Calu3 (cell line): Measurements from ENCODE around the gene SLC9A3. TPM values are rescaled to one million over a fixed set of nuclear protein-coding genes. Genes with fewer than 3 reads are reported as not detected.
"Not testable (repeated sequence)": the region's sequence is repeated elsewhere in the genome, so short reads cannot be mapped to it uniquely, and the experiment has no call there.

Experiments used
- BruUV-seq: library from RNA; stranded (reverse); fragments of 400-500 nt; replicated peaks from 2 replicates; lab custom pipeline; 2021; lab: Mats Ljungman, UMichigan
- CTCF ChIA-PET: fragments of 300-600 bp; sonication (Branson Sonifier 250); formaldehyde crosslinking; loops from one replicate; lab custom pipeline; 2022; ENCODE audit warnings: antibody characterized with exemption; lab: Charles Lee
- DNase-seq: peaks from one replicate; pipeline ENCODE4 v3.0.0; 2022
- H3K27ac Mint-ChIP-seq: one replicate; pipeline ENCODE4 v1.8.0; 2022; ENCODE audit warnings: mixed read lengths; ENCODE audit not compliant: unreplicated experiment
- H3K27me3 Mint-ChIP-seq: one replicate; pipeline ENCODE4 v1.8.0; 2022; ENCODE audit warnings: mixed read lengths; ENCODE audit not compliant: unreplicated experiment
- H3K36me3 Mint-ChIP-seq: one replicate; pipeline ENCODE4 v1.8.0; 2022; ENCODE audit warnings: mild to moderate bottlenecking, moderate library complexity, mixed read lengths; ENCODE audit not compliant: insufficient read depth, unreplicated experiment
- H3K4me1 Mint-ChIP-seq: one replicate; pipeline ENCODE4 v1.8.0; 2022; ENCODE audit warnings: mild to moderate bottlenecking, low read depth, mixed read lengths; ENCODE audit not compliant: unreplicated experiment
- H3K4me3 Mint-ChIP-seq: one replicate; pipeline ENCODE4 v1.8.0; 2022; ENCODE audit warnings: mild to moderate bottlenecking, low read depth, moderate library complexity, mixed read lengths; ENCODE audit not compliant: unreplicated experiment
- H3K9me3 Mint-ChIP-seq: one replicate; pipeline ENCODE4 v1.8.0; 2022; ENCODE audit warnings: low read depth, mixed read lengths; ENCODE audit not compliant: unreplicated experiment
- CTCF ChIP-seq: fragments of 200-600 bp; IDR thresholded peaks from one replicate; pipeline ENCODE4 v1.8.0; 2022; ENCODE audit warnings: antibody characterized with exemption; ENCODE audit not compliant: unreplicated experiment
- intact Hi-C: fragments of 100-400 bp; cut with micrococcal nuclease; formaldehyde crosslinking; loops from one replicate; pipeline ENCODE4 v1.10.0; 2022; ENCODE audit not compliant: unreplicated experiment
- total RNA-seq: library from RNA; stranded (reverse); gene quantifications from 2 replicates; pipeline ENCODE4 v1.2.3, GENCODE V29; 2022

SLC9A3 gene
- total RNA-seq, 1 experiment from 2014 or later, result 1.1 TPM

- BruUV-seq, result no TSS peak
- DNase-seq, result no peak
- no peaks in the 10 kb centered on the region for H3K9me3 Mint-ChIP-seq
- intact Hi-C loops, result no loop called here
- no peak overlapping the region for H3K27ac Mint-ChIP-seq
- H3K36me3 Mint-ChIP-seq, result no peaks in the 10 kb centered on the region
- H3K27me3 Mint-ChIP-seq, result peaks cover 12% of the 10 kb centered on the region
- TF ChIP-seq CTCF, result no peak
- H3K4me1 Mint-ChIP-seq, result no peaks in the 10 kb centered on the region
- H3K4me3 Mint-ChIP-seq, result no peak overlapping the region
- CTCF ChIA-PET, result interaction anchor here (1.0 kb wide), 1 partner anchor 15 kb away, joined by 4 read pairs; no protein-coding TSS in a partner anchor
These were observed 35.2 kb downstream of the SLC9A3 start for GRCh38 chr5:488744-489688.

DNA sequence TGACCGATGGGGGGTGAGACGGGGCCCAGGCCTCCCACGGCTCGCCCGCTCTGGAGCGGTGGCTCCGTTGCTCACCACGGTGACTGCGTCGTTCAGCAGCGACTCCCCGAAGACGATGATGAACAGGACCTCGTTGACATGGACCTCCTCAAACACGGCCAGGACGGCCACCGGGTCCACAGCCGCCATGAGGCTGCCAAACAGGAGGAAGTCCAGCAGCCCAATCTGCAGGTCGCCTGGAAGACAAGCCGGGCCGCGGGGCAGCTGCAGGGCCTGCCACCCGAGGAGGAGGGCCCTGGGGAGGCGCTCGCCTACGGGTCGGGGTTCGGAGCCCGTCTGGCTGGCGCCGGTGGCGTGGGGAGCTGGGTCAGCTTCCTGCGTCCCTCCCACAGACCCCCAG, 36.0 kb downstream of the SLC9A3 start:
- TF ChIP-seq CTCF, result no peak
- intact Hi-C loops, result no loop called here
- H3K27ac Mint-ChIP-seq, result no peak overlapping the region
- no peaks in the 10 kb centered on the region for H3K4me1 Mint-ChIP-seq
- peaks cover 12% of the 10 kb centered on the region for H3K27me3 Mint-ChIP-seq
- no peaks in the 10 kb centered on the region for H3K9me3 Mint-ChIP-seq
- CTCF ChIA-PET, result interaction anchor here (1.0 kb wide), 1 partner anchor 14 kb away, joined by 4 read pairs; no protein-coding TSS in a partner anchor
- H3K36me3 Mint-ChIP-seq, result peaks cover under 1% of the 10 kb centered on the region
- no peak overlapping the region for H3K4me3 Mint-ChIP-seq
- no peak for DNase-seq
- no TSS peak for BruUV-seq

DNA sequence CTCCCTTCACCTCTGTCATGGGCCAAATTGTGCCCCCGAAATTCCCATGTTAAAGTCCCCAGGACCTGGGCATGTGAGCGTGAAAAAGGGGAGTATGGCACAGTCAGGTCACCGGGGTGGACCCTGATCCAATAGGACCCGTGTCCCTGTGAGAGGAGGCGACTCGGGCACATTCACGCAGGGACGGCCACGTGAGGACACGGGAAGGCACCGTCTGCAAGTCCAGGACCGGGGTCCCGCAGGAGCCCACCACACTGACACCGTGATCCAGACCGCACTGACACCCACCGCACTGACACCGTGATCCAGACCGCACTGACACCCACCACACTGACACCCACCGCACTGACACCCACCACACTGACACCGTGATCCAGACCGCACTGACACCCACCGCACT, 37.7 kb downstream of the SLC9A3 start:
- DNase-seq, H3K4me3 Mint-ChIP-seq, intact Hi-C loops, H3K27ac Mint-ChIP-seq, CTCF ChIA-PET, H3K4me1 Mint-ChIP-seq, H3K9me3 Mint-ChIP-seq, BruUV-seq, H3K36me3 Mint-ChIP-seq, H3K27me3 Mint-ChIP-seq: not testable (repeated sequence)

DNA sequence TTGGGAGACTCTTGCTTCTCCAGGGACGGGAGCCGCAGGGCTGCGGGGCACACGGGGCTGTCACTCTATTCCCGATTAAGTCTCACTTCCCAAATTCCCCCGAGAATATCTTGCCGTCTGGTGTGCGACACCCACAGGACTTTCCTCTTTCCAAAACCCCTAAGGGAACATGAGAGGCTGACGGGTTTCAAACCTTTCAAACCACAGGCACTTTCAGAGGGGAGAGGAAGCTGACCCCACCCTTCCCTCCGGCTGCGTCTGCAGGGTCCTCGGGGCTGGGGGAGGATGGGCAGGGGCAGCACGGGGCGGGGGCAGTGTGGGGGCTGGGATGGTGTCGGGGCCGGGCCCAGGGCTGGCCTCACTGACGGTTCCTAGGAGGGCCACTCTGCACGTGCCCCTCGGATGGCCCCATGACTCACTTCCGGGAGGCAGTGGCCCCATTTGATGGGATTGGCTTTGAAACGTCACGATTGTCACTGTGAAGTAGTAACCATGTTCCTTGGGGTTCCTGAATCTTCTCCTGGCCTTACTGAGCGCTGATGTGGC, 38.2 kb downstream of the SLC9A3 start:
- CTCF ChIA-PET, result no interaction called here

More for the DNA sequence above, 38.2 kb downstream of the SLC9A3 start:
- no peak for TF ChIP-seq CTCF
- DNase-seq, result no peak
- intact Hi-C loops, result no loop called here
- Mint-ChIP-seq H3K4me1 (no peaks in the 10 kb centered on the region), H3K9me3 (no peaks in the 10 kb centered on the region), H3K27me3 (no peaks in the 10 kb centered on the region), H3K36me3 (peaks cover 5% of the 10 kb centered on the region), H3K27ac (no peak overlapping the region), H3K4me3 (no peak overlapping the region)
- BruUV-seq, result no TSS peak
